Ectodermal cell (in vitro differentiated cells): Measurements from ENCODE around the gene ZNF723. TPM values are rescaled to one million over a fixed set of nuclear protein-coding genes. Genes with fewer than 3 reads are reported as not detected.
"Not testable (repeated sequence)": the region's sequence is repeated elsewhere in the genome, so short reads cannot be mapped to it uniquely, and the experiment has no call there.

ENCODE experiments used
- H3K27ac ChIP-seq: 2 replicates; pipeline ENCODE4 v1.7.0; 2013; ENCODE audit warnings: mild to moderate bottlenecking, low read depth, low read length; ENCODE audit not compliant: insufficient read depth, poor library complexity, severe bottlenecking
- H3K27me3 ChIP-seq: 2 replicates; pipeline ENCODE4 v1.7.0; 2013; ENCODE audit warnings: mild to moderate bottlenecking, low read length; ENCODE audit not compliant: insufficient read depth, control insufficient read depth, poor library complexity, severe bottlenecking
- H3K36me3 ChIP-seq: one replicate; pipeline ENCODE4 v1.7.0; 2013; ENCODE audit warnings: low read length; ENCODE audit not compliant: control insufficient read depth, insufficient read depth
- H3K4me1 ChIP-seq: one replicate; pipeline ENCODE4 v1.7.0; 2013; ENCODE audit warnings: low read length; ENCODE audit not compliant: control insufficient read depth, insufficient read depth
- H3K4me3 ChIP-seq: 2 replicates; pipeline ENCODE4 v1.7.0; 2013; ENCODE audit warnings: low read depth, low read length, control low read depth; ENCODE audit not compliant: insufficient read depth
- H3K9me3 ChIP-seq: 2 replicates; pipeline ENCODE4 v1.7.0; 2013; ENCODE audit warnings: mild to moderate bottlenecking, low read length, moderate library complexity; ENCODE audit not compliant: control insufficient read depth
- whole genome bisulfite sequencing, 2 experiments: methylation state at CpG; one replicate each; pipeline ENCODE4 v1.1.7; 2013; ENCODE audit warnings: missing lambda C conversion rate in 2 of 2; 5-methylcytosine and 5-hydroxymethylcytosine counted together
- polyA plus RNA-seq, 4 experiments: library from polyadenylated mRNA; stranded (reverse); fragments of 50-300 nt; gene quantifications; one replicate each; pipeline ENCODE4 v1.2.3, GENCODE V29; 2013

The ZNF723 gene
- not detected for polyA plus RNA-seq (2013, experiment 1 of 4)
- not detected for polyA plus RNA-seq (2013, experiment 2 of 4)
- not detected for polyA plus RNA-seq (2013, experiment 3 of 4)
- polyA plus RNA-seq (2013, experiment 4 of 4), result not detected

GRCh38 chr19:22832031-22832762 lies at the start of gene ZNF723:
TSS of gene ZNF723 (plus strand) at chr19:22832291. CDS start at chr19:22832380, 89 bp downstream.
- no peak within 1 kb of the TSS for H3K4me3 ChIP-seq
- no peak within 1 kb of the TSS for H3K27ac ChIP-seq
- H3K9me3 ChIP-seq, result peaks cover 4% of the 10 kb centered on the region
- H3K4me1 ChIP-seq, result no peaks in the 10 kb centered on the region
- WGBS, 2 experiments, result 88 to 89% methylated on average over 31 of the region's 31 CpGs
- H3K36me3 ChIP-seq, result no peaks in the 10 kb centered on the region
- H3K27me3 ChIP-seq, result no peaks in the 10 kb centered on the region

DNA sequence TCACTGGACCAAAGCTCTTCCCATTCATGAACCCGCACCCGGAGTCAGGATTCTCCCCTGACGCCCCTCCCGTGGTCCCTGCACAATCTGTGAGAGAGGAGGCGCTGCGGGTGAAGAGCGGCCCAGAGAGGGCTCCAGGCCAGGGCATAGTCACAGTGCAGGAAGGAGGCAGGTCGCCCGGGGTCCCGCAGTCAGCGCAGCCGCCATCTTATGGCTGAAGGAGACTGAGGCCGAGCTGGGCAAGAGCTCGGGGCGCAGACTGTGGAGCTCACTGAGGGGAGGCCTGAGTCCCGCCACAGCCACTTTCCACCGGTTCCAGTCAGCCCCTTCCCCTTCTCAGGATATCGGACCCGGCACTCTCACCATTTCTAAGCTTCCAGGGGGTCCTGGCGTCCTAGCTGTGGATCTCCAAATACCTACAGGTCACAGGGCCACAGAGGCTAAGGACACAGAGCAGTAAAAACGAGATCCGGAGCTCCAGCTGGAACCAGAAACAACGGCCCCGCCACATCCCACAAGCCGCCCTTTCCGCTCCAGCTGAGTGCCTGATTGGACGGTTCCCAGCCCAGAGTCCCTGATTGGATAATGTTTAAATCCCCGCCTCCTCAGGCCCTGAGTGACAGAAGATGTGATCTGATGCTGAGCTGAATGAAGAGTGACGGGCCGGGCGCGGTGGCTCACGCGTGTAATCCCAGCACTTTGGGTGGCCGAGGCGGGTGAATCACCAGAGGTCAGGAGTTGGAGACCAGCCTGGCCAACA lies 48.3 kb upstream of the ZNF723 start, which contains the start of gene ZNF99:
Gene ZNF99, minus strand, starts transcription at position 501 of the 760 bp plus-strand sequence. Its CDS starts 135 bp downstream, at position 366.
- Histone ChIP-seq H3K9me3 (peaks cover 8% of the 10 kb centered on the region), H3K4me1 (no peaks in the 10 kb centered on the region), H3K27me3 (no peaks in the 10 kb centered on the region), H3K27ac (no peak within 1 kb of the TSS), H3K36me3 (no peaks in the 10 kb centered on the region), H3K4me3 (no peak within 1 kb of the TSS)
- 86% methylated on average over 36 of the region's 36 CpGs for WGBS, 2 experiments

DNA sequence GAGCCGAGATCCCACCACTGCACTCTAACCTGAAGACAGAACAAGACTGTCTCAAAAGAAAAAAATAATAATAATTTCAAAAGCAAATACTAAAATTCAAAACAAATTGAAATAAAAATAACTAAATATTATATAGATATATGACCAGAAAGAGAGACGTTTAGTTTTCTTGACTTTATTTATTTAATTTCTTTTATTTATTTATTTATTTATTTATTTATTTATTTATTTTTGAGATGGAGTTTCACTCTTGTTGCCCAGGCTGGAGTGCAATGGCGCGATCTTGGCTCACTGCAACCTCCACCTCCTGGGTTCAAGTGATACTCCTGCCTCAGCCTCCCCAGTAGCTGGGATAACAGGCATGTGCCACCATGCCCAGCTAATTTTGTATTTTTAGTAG lies 39.2 kb upstream of the ZNF723 start:
- 92% methylated on average over 2 to 3 of the region's 4 CpGs for WGBS, 2 experiments
- not testable (repeated sequence) for H3K4me3 ChIP-seq, H3K27ac ChIP-seq, H3K9me3 ChIP-seq, H3K27me3 ChIP-seq, H3K4me1 ChIP-seq, H3K36me3 ChIP-seq

- 78 to 81% methylated on average over 3 to 5 of the region's 5 CpGs for WGBS, 2 experiments
- peaks cover 7% of the 10 kb centered on the region for H3K9me3 ChIP-seq
- H3K4me1 ChIP-seq, result no peaks in the 10 kb centered on the region
- no peak overlapping the region for H3K4me3 ChIP-seq
- no peak overlapping the region for H3K27ac ChIP-seq
- no peaks in the 10 kb centered on the region for H3K36me3 ChIP-seq
- H3K27me3 ChIP-seq, result no peaks in the 10 kb centered on the region
Observed at GRCh38 chr19:22797040-22797439, 35.1 kb upstream of the ZNF723 start.

DNA sequence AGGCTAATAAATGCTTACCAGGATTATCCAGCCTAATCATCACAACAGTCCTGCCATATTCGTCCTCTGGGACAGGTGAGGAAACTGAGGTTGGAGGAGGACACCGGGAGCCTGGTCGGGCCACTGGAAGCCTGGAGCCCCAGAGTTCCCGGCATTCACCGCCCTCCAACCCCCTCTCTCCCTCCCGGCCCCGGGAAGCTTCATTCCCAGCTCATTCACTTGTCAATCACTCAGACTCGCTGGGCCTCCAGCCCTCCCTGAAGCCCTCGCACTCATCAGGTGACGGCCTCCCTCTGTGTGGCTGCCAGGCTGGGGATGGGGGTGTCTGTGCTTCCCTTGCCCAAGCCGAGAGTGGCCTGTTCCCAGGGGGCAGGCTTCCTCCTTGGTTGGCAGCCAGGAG lies 25.7 kb upstream of the ZNF723 start:
- WGBS, 2 experiments, result 84 to 90% methylated on average over 11 of the region's 11 CpGs
- Histone ChIP-seq H3K4me1 (no peaks in the 10 kb centered on the region), H3K27me3 (no peaks in the 10 kb centered on the region), H3K36me3 (no peaks in the 10 kb centered on the region), H3K27ac (no peak overlapping the region), H3K4me3 (no peak overlapping the region), H3K9me3 (peaks cover 7% of the 10 kb centered on the region)

- WGBS, 2 experiments, result 91% methylated on average over 72 of the region's 72 CpGs
- no peak overlapping the region for H3K4me3 ChIP-seq
Observed at GRCh38 chr19:22807061-22807835, 24.8 kb upstream of the ZNF723 start.

GRCh38 chr19:22814124-22814523 lies 18.0 kb upstream of the ZNF723 start:
- H3K27me3 ChIP-seq, result no peaks in the 10 kb centered on the region
- WGBS, 2 experiments, result 80 to 82% methylated on average over 2 of the region's 2 CpGs
- H3K27ac ChIP-seq, result no peak overlapping the region
- peaks cover 24% of the 10 kb centered on the region for H3K9me3 ChIP-seq
- H3K4me3 ChIP-seq, result no peak overlapping the region
- no peaks in the 10 kb centered on the region for H3K4me1 ChIP-seq
- no peaks in the 10 kb centered on the region for H3K36me3 ChIP-seq

More at GRCh38 chr19:22807061-22807835, 24.8 kb upstream of the ZNF723 start:
- no peaks in the 10 kb centered on the region for H3K27me3 ChIP-seq
- no peak overlapping the region for H3K27ac ChIP-seq
- H3K36me3 ChIP-seq, result no peaks in the 10 kb centered on the region
- no peaks in the 10 kb centered on the region for H3K4me1 ChIP-seq
- H3K9me3 ChIP-seq, result peaks cover 8% of the 10 kb centered on the region

DNA sequence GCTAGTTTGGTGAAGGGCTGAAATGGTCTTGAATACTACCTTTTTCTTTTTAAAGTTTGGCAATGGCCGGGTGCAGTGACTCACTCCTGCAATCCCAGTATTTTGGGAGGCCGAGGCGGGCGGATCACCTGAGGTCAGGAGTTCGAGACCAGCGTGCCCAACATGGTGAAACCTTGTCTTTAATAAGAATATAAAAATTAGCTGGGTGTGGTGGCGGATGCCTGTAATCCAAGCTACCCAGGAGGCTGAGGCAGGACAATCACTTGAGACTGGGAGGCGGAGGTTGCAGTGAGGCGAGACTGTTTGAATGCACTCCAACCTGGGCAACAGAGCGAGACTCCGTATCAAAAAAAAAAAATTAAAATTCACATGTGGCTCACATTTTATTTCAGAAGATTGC lies 880 bp upstream of the ZNF723 start:
- no peaks in the 10 kb centered on the region for H3K36me3 ChIP-seq
- H3K27me3 ChIP-seq, result no peaks in the 10 kb centered on the region
- WGBS, 2 experiments, result 80 to 87% methylated on average over 11 of the region's 11 CpGs
- peaks cover 4% of the 10 kb centered on the region for H3K9me3 ChIP-seq
- no peak overlapping the region for H3K4me3 ChIP-seq
- H3K27ac ChIP-seq, result no peak overlapping the region
- no peaks in the 10 kb centered on the region for H3K4me1 ChIP-seq

DNA sequence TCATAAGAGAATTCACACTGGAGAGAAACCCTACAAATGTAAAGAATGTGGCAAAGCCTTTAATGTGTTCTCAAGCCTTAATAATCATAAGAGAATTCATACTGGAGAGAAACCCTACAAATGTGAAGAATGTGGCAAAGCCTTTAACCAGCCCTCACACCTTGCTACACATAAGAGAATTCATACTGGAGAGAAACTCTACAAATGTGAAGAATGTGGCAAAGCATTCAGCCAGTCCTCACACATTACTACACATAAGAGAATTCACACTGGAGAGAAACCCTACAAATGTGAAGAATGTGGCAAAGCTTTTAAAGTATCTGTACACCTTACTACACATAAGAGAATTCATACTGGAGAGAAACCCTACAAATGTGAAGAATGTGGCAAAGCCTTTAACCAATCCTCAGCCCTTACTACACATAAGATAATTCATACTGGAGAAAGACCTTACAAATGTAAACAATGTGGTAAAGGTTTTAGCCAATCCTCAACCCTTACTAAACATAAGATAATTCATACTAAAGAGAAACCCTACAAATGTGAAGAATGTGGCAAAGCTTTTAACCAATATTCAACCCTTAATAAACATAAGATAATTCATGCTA lies 25.7 kb downstream of the ZNF723 start:
- not testable (repeated sequence) for H3K4me1 ChIP-seq, H3K9me3 ChIP-seq, H3K27me3 ChIP-seq, H3K36me3 ChIP-seq, H3K4me3 ChIP-seq, H3K27ac ChIP-seq
